Ovary (tissue), 9 donors: ENCODE results near the gene GNAI3. TPM values are rescaled to one million over a fixed set of nuclear protein-coding genes. Genes with fewer than 3 reads are reported as not detected.

Experiments
- DNase-seq, 5 donors: peaks; one replicate each; pipeline ENCODE4 v3.0.0-alpha.2; 2019 to 2020
- H3K27ac ChIP-seq, 2 donors: fragments of 200-600 bp; one replicate each; pipeline versions ENCODE4 v1.5.1 to v1.8.0; 2019 to 2022
- H3K27me3 ChIP-seq: fragments of 200-600 bp; one replicate; pipeline ENCODE4 v1.8.0; 2022
- H3K36me3 ChIP-seq: fragments of 200-600 bp; sonication (generic); one replicate; pipeline ENCODE4 v1.5.1; 2019
- H3K4me1 ChIP-seq: one replicate; pipeline ENCODE4 v1.8.1; 2013; ENCODE audit warnings: mild to moderate bottlenecking, moderate library complexity; ENCODE audit not compliant: insufficient read depth
- H3K4me3 ChIP-seq: fragments of 200-600 bp; sonication (generic); one replicate; pipeline ENCODE4 v1.5.1; 2017
- H3K9me3 ChIP-seq, 2 donors: fragments of 200-600 bp in 1 of 2; sonication (generic) in 1 of 2; one replicate each; pipeline versions ENCODE4 v1.5.1 to v1.8.1; 2013 to 2019; ENCODE audit warnings: mild to moderate bottlenecking in 1 of 2, moderate library complexity in 1 of 2
- EP300 ChIP-seq: sonication (generic); formaldehyde crosslinking; IDR thresholded peaks from one replicate; pipeline ENCODE4 v1.6.1; 2017; ENCODE audit warnings: antibody characterized with exemption
- POLR2A ChIP-seq: fragments of 450-650 bp; IDR thresholded peaks from one replicate; pipeline ENCODE4 v1.6.1; 2017; ENCODE audit warnings: antibody characterized with exemption, mild to moderate bottlenecking, moderate library complexity
- whole genome bisulfite sequencing, 3 donors: extraction: QIAGEN DNeasy Blood & Tissue Kit in 1 of 3; methylation state at CpG; one replicate each; pipeline versions ENCODE4 v1.1.5 to v1.1.7; 2013 to 2017; 5-methylcytosine and 5-hydroxymethylcytosine counted together
- intact Hi-C, 4 donors: fragments of 100-400 bp; cut with DNase I; formaldehyde crosslinking; loops; one replicate each; pipeline versions ENCODE4 v1.11.0 to v1.15.1; 2022 to 2023
- polyA plus RNA-seq, 2 donors: library from polyadenylated mRNA; stranded (reverse); fragments of 200-250 nt in 1 of 2; fragments of 350-450 nt in 1 of 2; fragmentation: Illumina TruSeq in 1 of 2; extraction: RNeasy Lipid Tissue Mini Kit (QIAGEN cat#74804) in 1 of 2; gene quantifications; one replicate each; pipeline ENCODE4 v1.2.3, GENCODE V29; 2013 to 2014
- total RNA-seq, 7 donors: library from RNA; depleted of rRNA in 2 of 7; stranded (reverse); fragments of >200 nt in 2 of 7; fragmentation: NEBNext Ultra II Directional in 3 of 7; extraction: Animal tissue kit (Norgen Biotek cat#: 25700) in 3 of 7; gene quantifications; one replicate each; pipeline versions ENCODE4 v1.1.0 to v1.2.4, GENCODE V29; 2016 to 2023
- TF ChIP-seq, protein P1 (sequence below), 3 donors: fragments of 450-650 bp in 2 of 3; fragments of 200-600 bp in 1 of 3; IDR thresholded peaks; one replicate each; pipeline versions ENCODE4 v1.5.1 to v1.8.0; 2016 to 2022; ENCODE audit warnings: antibody characterized with exemption in 3 of 3, mild to moderate bottlenecking in 1 of 3
- donor health status: DM: no; HTN: no; CAD: no; lungs with moderate emphysema.
- donor health status: DM: no; HTN: no; CAD: no.
- donor health status: Bipolar disorder and iron deficiency.
- donor health status: DM: yes; HTN: yes; CAD: no.
- donor health status: DM: no; HTN: no; CAD: no.
- donor health status: DM: yes; HTN: yes; CAD: no.

GNAI3 gene
- total and polyA plus RNA-seq, 9 donors: 3.0 to 6.2 (median 4.8) TPM

DNA sequence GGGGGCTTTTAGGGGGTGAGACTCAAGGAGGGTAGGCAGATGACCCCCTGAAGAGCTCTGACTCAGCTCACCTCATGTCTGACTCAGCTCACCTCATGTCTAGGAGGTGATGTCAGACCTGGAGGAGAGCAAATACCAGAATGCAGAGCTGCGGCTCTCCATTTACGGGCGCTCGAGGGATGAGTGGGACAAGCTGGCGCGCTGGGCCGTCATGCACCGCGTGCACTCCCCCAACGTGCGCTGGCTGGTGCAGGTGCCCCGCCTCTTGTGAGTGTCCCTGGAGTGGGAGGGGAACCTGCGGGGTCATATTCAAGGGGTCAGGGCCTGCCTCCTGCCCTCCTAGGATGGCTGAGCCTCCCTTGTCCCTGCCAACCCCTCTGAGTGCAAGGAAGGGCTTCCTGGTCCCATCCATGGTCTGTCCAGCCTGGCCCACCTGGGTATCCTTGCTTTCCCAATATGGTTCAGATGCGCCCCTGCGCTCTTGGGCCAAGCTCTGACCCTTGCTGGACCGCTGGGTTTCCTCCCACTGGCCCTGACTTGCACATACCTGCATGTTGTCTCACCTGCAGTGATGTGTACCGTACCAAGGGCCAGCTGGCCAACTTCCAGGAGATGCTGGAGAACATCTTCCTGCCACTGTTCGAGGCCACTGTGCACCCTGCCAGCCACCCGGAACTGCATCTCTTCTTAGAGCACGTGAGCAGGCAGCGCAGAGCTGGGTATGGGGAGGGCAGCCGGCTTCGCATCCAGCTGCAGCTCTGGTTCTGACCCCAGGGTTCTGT lies 80.3 kb downstream of the GNAI3 start:
- Histone ChIP-seq H3K4me1 (peaks cover 2% of the 10 kb centered on the region), H3K27ac (no peak overlapping the region), H3K4me3 (no peak overlapping the region), H3K36me3 (no peaks in the 10 kb centered on the region), H3K9me3 (no peaks in the 10 kb centered on the region), H3K27me3 (no peaks in the 10 kb centered on the region)
- peak in 2 of 5 donors; percentile 21 to 23 for DNase-seq
- WGBS, 3 donors: 84 to 87% (median 85%) methylated on average over 23 of the region's 23 CpGs
- intact Hi-C loops: loop anchor here in 2 of 4 donors (5.0 kb wide), 1 partner anchor 81 kb away; the partner anchor contains the start of gene GNAI3 (in 2 of the 2)
- TF ChIP-seq EP300 (no peak), POLR2A (no peak)
- TF ChIP-seq, protein P1, sequence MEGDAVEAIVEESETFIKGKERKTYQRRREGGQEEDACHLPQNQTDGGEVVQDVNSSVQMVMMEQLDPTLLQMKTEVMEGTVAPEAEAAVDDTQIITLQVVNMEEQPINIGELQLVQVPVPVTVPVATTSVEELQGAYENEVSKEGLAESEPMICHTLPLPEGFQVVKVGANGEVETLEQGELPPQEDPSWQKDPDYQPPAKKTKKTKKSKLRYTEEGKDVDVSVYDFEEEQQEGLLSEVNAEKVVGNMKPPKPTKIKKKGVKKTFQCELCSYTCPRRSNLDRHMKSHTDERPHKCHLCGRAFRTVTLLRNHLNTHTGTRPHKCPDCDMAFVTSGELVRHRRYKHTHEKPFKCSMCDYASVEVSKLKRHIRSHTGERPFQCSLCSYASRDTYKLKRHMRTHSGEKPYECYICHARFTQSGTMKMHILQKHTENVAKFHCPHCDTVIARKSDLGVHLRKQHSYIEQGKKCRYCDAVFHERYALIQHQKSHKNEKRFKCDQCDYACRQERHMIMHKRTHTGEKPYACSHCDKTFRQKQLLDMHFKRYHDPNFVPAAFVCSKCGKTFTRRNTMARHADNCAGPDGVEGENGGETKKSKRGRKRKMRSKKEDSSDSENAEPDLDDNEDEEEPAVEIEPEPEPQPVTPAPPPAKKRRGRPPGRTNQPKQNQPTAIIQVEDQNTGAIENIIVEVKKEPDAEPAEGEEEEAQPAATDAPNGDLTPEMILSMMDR (IDR thresholded peaks at IDR 0.05): no peak

DNA sequence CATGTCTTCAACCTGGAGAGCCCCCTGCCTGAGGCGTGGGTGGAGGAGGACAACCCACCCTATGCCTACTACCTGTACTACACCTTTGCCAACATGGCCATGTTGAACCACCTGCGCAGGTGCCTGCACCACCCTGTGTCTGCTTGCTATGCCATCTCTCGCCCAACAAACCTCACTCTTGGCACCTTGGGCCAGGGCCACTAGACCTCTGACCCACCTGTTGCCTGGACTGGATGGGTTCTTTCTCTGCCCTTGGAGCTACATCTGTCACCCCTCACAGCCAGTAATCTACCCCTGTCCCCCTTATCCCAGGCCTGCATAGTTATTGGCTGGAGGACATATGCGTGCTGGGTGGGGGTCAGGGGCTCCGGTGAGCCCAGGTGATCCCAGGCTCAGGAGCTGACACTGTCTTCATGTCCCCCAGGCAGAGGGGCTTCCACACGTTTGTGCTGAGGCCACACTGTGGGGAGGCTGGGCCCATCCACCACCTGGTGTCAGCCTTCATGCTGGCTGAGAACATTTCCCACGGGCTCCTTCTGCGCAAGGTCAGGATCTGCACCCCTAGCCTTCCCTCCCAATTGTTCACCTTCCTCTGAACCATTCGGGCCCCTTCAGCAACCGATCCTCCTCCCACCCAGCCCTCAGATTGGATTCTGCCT lies 81.1 kb downstream of the GNAI3 start:
- H3K27me3 ChIP-seq: no peaks in the 10 kb centered on the region
- TF ChIP-seq POLR2A: no peak
- TF ChIP-seq, protein P1 (IDR thresholded peaks at IDR 0.05): no peak
- TF ChIP-seq EP300: no peak
- H3K9me3 ChIP-seq: no peaks in the 10 kb centered on the region
- no peak for DNase-seq
- H3K36me3 ChIP-seq: no peaks in the 10 kb centered on the region
- intact Hi-C loops: loop anchor here in 3 of 4 donors (5.0 to 10.0 kb wide), 3 partner anchors 82 to 355 kb away; partner anchors contain the start of genes GNAI3 (in 3 of the 3) and AHCYL1 (in 2 of the 3)
- H3K27ac ChIP-seq: no peak overlapping the region
- peaks cover 2% of the 10 kb centered on the region for H3K4me1 ChIP-seq
- WGBS, 3 donors: 84 to 86% (median 85%) methylated on average over 10 of the region's 10 CpGs
- H3K4me3 ChIP-seq: no peak overlapping the region

DNA sequence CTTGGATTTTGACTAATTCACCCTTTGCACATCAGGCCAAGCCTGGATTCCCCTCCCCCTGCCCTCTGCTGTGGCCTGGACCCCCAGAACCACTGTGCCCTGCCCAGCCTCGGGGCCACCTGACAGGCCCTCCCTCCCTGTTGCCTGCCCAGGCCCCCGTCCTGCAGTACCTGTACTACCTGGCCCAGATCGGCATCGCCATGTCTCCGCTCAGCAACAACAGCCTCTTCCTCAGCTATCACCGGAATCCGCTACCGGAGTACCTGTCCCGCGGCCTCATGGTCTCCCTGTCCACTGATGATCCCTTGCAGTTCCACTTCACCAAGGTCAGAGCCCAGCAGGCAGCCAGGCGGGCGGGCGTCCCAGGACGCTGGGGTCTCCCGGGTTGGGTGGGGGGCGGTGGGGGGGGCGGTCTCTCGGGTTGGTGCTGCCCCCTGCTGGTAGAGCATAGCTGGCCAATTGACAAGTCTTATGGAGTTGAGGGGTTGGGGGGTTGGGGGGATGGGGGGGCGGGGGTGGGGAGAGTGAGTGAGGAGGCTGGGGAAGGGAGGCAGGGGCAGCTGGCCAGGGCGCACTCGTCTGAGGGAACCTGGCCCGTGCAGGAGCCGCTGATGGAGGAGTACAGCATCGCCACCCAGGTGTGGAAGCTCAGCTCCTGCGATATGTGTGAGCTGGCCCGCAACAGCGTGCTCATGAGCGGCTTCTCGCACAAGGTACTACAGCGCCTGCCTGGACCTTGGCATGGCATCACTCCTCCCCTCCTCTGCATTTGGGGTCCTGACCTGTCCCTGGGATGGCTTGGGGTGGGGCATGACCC lies 81.9 kb downstream of the GNAI3 start:
- Histone ChIP-seq H3K36me3 (no peaks in the 10 kb centered on the region), H3K4me1 (peaks cover 2% of the 10 kb centered on the region), H3K27me3 (no peaks in the 10 kb centered on the region), H3K9me3 (no peaks in the 10 kb centered on the region), H3K27ac (no peak overlapping the region), H3K4me3 (no peak overlapping the region)
- 79 to 94% (median 81%) methylated on average over 22 to 30 of the region's 30 CpGs for WGBS, 3 donors
- DNase-seq: peak in 3 of 5 donors; percentile 33 to 45 (median 39)
- intact Hi-C loops: loop anchor here in 2 of 4 donors (10.0 kb wide), 2 partner anchors 85 to 355 kb away; partner anchors contain the start of genes AHCYL1 (in 2 of the 2) and GNAI3 (in 1 of the 2)
- TF ChIP-seq, protein P1 (IDR thresholded peaks at IDR 0.05): no peak
- TF ChIP-seq EP300: no peak
- TF ChIP-seq POLR2A: no peak
